Measurements from ENCODE around the gene GOLGA3. TPM values are rescaled to one million over a fixed set of nuclear protein-coding genes. Genes with fewer than 3 reads are reported as not detected.

The GOLGA3 gene
- total and polyA plus RNA-seq, 9 of the 15 experiments (the other 6 are each of a cell fraction or from before 2014, with no cell fraction given): 1.9 to 48.1 (median 18.4) TPM

GRCh38 chr12:132766380-132767085 lies 62.1 kb downstream of the GOLGA3 start (continued):
- no peak for TF ChIP-seq E2F6 (IDR thresholded peaks at IDR 0.05; ENCODE audit: borderline replicate concordance in 1 of 2, extremely low read depth in 1 of 2, insufficient read depth in 1 of 2, insufficient read length in 1 of 2, low read depth in 1 of 2, low read length in 1 of 2, poor library complexity in 1 of 2, severe bottlenecking in 1 of 2)
- TF ChIP-seq ELF1 (tag; IDR thresholded peaks at IDR 0.05): peak; percentile 59
- TF ChIP-seq MNT (conservative IDR thresholded peaks at IDR 0.05): no peak
- peak; percentile 81 for TF ChIP-seq GABPA (tag; conservative IDR thresholded peaks at IDR 0.05; ENCODE audit: low read depth)
- 0 out of 2 replicates have a peak, but pooled peaks have one; percentile 19 for TF ChIP-seq BCOR (IDR thresholded peaks at IDR 0.05)
- TF ChIP-seq, protein P1, sequence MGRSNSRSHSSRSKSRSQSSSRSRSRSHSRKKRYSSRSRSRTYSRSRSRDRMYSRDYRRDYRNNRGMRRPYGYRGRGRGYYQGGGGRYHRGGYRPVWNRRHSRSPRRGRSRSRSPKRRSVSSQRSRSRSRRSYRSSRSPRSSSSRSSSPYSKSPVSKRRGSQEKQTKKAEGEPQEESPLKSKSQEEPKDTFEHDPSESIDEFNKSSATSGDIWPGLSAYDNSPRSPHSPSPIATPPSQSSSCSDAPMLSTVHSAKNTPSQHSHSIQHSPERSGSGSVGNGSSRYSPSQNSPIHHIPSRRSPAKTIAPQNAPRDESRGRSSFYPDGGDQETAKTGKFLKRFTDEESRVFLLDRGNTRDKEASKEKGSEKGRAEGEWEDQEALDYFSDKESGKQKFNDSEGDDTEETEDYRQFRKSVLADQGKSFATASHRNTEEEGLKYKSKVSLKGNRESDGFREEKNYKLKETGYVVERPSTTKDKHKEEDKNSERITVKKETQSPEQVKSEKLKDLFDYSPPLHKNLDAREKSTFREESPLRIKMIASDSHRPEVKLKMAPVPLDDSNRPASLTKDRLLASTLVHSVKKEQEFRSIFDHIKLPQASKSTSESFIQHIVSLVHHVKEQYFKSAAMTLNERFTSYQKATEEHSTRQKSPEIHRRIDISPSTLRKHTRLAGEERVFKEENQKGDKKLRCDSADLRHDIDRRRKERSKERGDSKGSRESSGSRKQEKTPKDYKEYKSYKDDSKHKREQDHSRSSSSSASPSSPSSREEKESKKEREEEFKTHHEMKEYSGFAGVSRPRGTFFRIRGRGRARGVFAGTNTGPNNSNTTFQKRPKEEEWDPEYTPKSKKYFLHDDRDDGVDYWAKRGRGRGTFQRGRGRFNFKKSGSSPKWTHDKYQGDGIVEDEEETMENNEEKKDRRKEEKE (IDR thresholded peaks at IDR 0.05; ENCODE audit: borderline replicate concordance in 1 of 2, control insufficient read depth in 1 of 2, low read depth in 2 of 2, low read length in 1 of 2): no peak
- TF ChIP-seq SPI1 (IDR thresholded peaks at IDR 0.05; ENCODE audit: borderline replicate concordance, low read depth, low read length): peak; percentile 51; the same call in 1 of the 2 replicates
- peak; percentile 55 for TF ChIP-seq RBFOX2 (IDR thresholded peaks at IDR 0.05; ENCODE audit: low read depth, low read length)
- TF ChIP-seq ELF4 (CRISPR knock-in tag; IDR thresholded peaks at IDR 0.05): 0 out of 2 replicates have a peak, but pooled peaks have one; percentile 12
- no peak for TF ChIP-seq HDAC8 (tag; IDR thresholded peaks at IDR 0.05)
- TF ChIP-seq DMBX1 (CRISPR knock-in tag; IDR thresholded peaks at IDR 0.05; ENCODE audit: borderline replicate concordance): 0 out of 2 replicates have a peak, but pooled peaks have one; percentile 26
- TF ChIP-seq ATF1 (CRISPR knock-in tag; IDR thresholded peaks at IDR 0.05): no peak
- TF ChIP-seq ATF1 (tag; IDR thresholded peaks at IDR 0.05): 0 out of 2 replicates have a peak, but pooled peaks have one; percentile 51
- TF ChIP-seq EGR1 (conservative IDR thresholded peaks at IDR 0.05): peak; percentile 56
- TF ChIP-seq ETV5 (CRISPR knock-in tag; IDR thresholded peaks at IDR 0.05; ENCODE audit: low read depth): 0 out of 2 replicates have a peak, but pooled peaks have one; percentile 15
- TF ChIP-seq SMARCA4 (IDR thresholded peaks at IDR 0.05): peak; percentile 51
- TF ChIP-seq ZNF444 (CRISPR knock-in tag; IDR thresholded peaks at IDR 0.05): no peak
- peak; percentile 18; the same call in 1 of the 2 replicates for TF ChIP-seq CTBP1 (IDR thresholded peaks at IDR 0.05; ENCODE audit: borderline replicate concordance)
- TF ChIP-seq MEIS2 (IDR thresholded peaks at IDR 0.05; ENCODE audit: partially characterized antibody): peak; percentile 82
